Neural crest cell (in vitro differentiated cells): ENCODE data around the gene CD63. TPM values are rescaled to one million over a fixed set of nuclear protein-coding genes. Genes with fewer than 3 reads are reported as not detected.

Source experiments
- DNase-seq: peaks from one replicate; pipeline ENCODE4 v3.0.0; 2021; ENCODE audit warnings: low read depth, mixed read lengths, low spot score
- H3K27ac Mint-ChIP-seq: one replicate; pipeline ENCODE4 v1.8.0; 2021; ENCODE audit warnings: mild to moderate bottlenecking, mixed read lengths; ENCODE audit not compliant: unreplicated experiment
- H3K27me3 Mint-ChIP-seq: 2 replicates; pipeline ENCODE4 v1.8.0; 2021; ENCODE audit warnings: low read depth, mild to moderate bottlenecking, mixed read lengths
- H3K36me3 Mint-ChIP-seq: 2 replicates; pipeline ENCODE4 v1.8.0; 2021; ENCODE audit warnings: low read depth, mild to moderate bottlenecking, mixed read lengths
- H3K4me1 Mint-ChIP-seq: 2 replicates; pipeline ENCODE4 v1.8.0; 2021; ENCODE audit warnings: mixed read lengths
- H3K4me3 Mint-ChIP-seq: one replicate; pipeline ENCODE4 v1.8.0; 2021; ENCODE audit warnings: mild to moderate bottlenecking, mixed read lengths
- H3K9me3 Mint-ChIP-seq: 2 replicates; pipeline ENCODE4 v1.8.0; 2021; ENCODE audit warnings: mixed read lengths
- CTCF ChIP-seq: fragments of 200-600 bp; sonication (generic); conservative IDR thresholded peaks from 2 replicates; pipeline ENCODE4 v1.5.0; 2021; ENCODE audit warnings: antibody characterized with exemption, mild to moderate bottlenecking
- total RNA-seq: library from RNA; stranded (reverse); gene quantifications from 2 replicates; pipeline ENCODE4 v1.2.1, GENCODE V29; 2021

Gene CD63
- total RNA-seq, 1 donor from 2014 or later, result 560 TPM

GRCh38 chr12:55746913-55747231 lies 18.1 kb upstream of the CD63 start:
- peaks cover 19% of the 10 kb centered on the region for H3K36me3 Mint-ChIP-seq
- H3K27ac Mint-ChIP-seq, result no peak overlapping the region
- peaks cover 68% of the 10 kb centered on the region for H3K4me1 Mint-ChIP-seq
- DNase-seq, result no peak
- peak overlapping the region; percentile 96 for H3K4me3 Mint-ChIP-seq
- H3K9me3 Mint-ChIP-seq, result no peaks in the 10 kb centered on the region
- TF ChIP-seq CTCF, result no peak
- H3K27me3 Mint-ChIP-seq, result no peaks in the 10 kb centered on the region

GRCh38 chr12:55746174-55746912 lies 17.5 kb upstream of the CD63 start:
- peaks cover 72% of the 10 kb centered on the region for H3K4me1 Mint-ChIP-seq

GRCh38 chr12:55745361-55746173 lies 16.8 kb upstream of the CD63 start:
- TF ChIP-seq CTCF, result no peak
- H3K9me3 Mint-ChIP-seq, result no peaks in the 10 kb centered on the region
- H3K27me3 Mint-ChIP-seq, result no peaks in the 10 kb centered on the region
- H3K4me3 Mint-ChIP-seq, result peak overlapping the region; percentile 96
- peaks cover 12% of the 10 kb centered on the region for H3K36me3 Mint-ChIP-seq
- H3K4me1 Mint-ChIP-seq, result peaks cover 65% of the 10 kb centered on the region
- peak; percentile 79 for DNase-seq
- peak overlapping the region; percentile 95 for H3K27ac Mint-ChIP-seq

More at GRCh38 chr12:55746174-55746912, 17.5 kb upstream of the CD63 start:
- H3K27me3 Mint-ChIP-seq, result no peaks in the 10 kb centered on the region
- H3K9me3 Mint-ChIP-seq, result no peaks in the 10 kb centered on the region
- DNase-seq, result no peak
- H3K27ac Mint-ChIP-seq, result peak overlapping the region; percentile 95
- H3K36me3 Mint-ChIP-seq, result peaks cover 19% of the 10 kb centered on the region
- peak overlapping the region; percentile 96 for H3K4me3 Mint-ChIP-seq
- TF ChIP-seq CTCF, result no peak

- H3K36me3 Mint-ChIP-seq, result peaks cover 7% of the 10 kb centered on the region
- H3K27me3 Mint-ChIP-seq, result no peaks in the 10 kb centered on the region
- H3K27ac Mint-ChIP-seq, result peak overlapping the region; percentile 85
- peaks cover 58% of the 10 kb centered on the region for H3K4me1 Mint-ChIP-seq
- TF ChIP-seq CTCF, result no peak
- DNase-seq, result no peak
- peak overlapping the region; percentile 96 for H3K4me3 Mint-ChIP-seq
- no peaks in the 10 kb centered on the region for H3K9me3 Mint-ChIP-seq
Measured at GRCh38 chr12:55744340-55745030, 15.7 kb upstream of the CD63 start.
